HEK293 (cell line): Measurements from ENCODE around the gene YPEL1.

ENCODE experiments used
- GFI1B ChIP-seq: fragments of 450-650 bp; formaldehyde crosslinking; IDR thresholded peaks from 2 replicates; pipeline ENCODE4 v1.5.1; 2016; ENCODE audit warnings: missing biosample characterization, missing genetic modification characterization
- IKZF3 ChIP-seq: fragments of 450-650 bp; IDR thresholded peaks from 2 replicates; pipeline ENCODE4 v1.5.0; 2018; ENCODE audit warnings: missing biosample characterization, mild to moderate bottlenecking, missing genetic modification characterization, moderate library complexity
- PBX3 ChIP-seq: sonication (generic); formaldehyde crosslinking; IDR thresholded peaks from 2 replicates; pipeline ENCODE4 v1.8.1; 2022; ENCODE audit warnings: mild to moderate bottlenecking, moderate library complexity, missing genetic modification reagents
- PRDM1 ChIP-seq: fragments of 450-650 bp; formaldehyde crosslinking; IDR thresholded peaks from 2 replicates; pipeline ENCODE4; 2016; ENCODE audit warnings: missing biosample characterization, missing genetic modification characterization
- ZBTB1 ChIP-seq: fragments of 450-650 bp; formaldehyde crosslinking; IDR thresholded peaks from 2 replicates; pipeline ENCODE4 v1.5.1; 2016; ENCODE audit warnings: missing biosample characterization, missing genetic modification characterization
- ZBTB8A ChIP-seq: fragments of 450-650 bp; formaldehyde crosslinking; IDR thresholded peaks from 2 replicates; pipeline ENCODE4 v1.5.1; 2016; ENCODE audit warnings: missing biosample characterization, missing genetic modification characterization
- ZFP37 ChIP-seq: fragments of 450-650 bp; formaldehyde crosslinking; IDR thresholded peaks from 2 replicates; pipeline ENCODE4 v1.5.1; 2016; ENCODE audit warnings: missing biosample characterization, missing genetic modification characterization
- ZFP69B ChIP-seq: fragments of 450-650 bp; formaldehyde crosslinking; IDR thresholded peaks from 2 replicates; pipeline ENCODE4 v1.5.1; 2016; ENCODE audit warnings: missing biosample characterization, missing genetic modification characterization
- ZNF274 ChIP-seq, 2 experiments: fragments of 200-500 bp in 1 of 2; fragments of 450-650 bp in 1 of 2; sonication (Bioruptor generic) in 1 of 2; formaldehyde crosslinking in 1 of 2; IDR thresholded peaks; 2 replicates each; pipeline versions ENCODE4 v1.5.1 to v1.6.1; 2014 to 2016; ENCODE audit warnings: borderline replicate concordance in 1 of 2, inconsistent platforms in 1 of 2, low read length in 1 of 2, missing biosample characterization in 1 of 2, missing genetic modification characterization in 1 of 2
- ZNF302 ChIP-seq: fragments of 450-650 bp; formaldehyde crosslinking; IDR thresholded peaks from 2 replicates; pipeline ENCODE4 v1.5.1; 2016; ENCODE audit warnings: missing biosample characterization, missing genetic modification characterization, low read depth
- ZNF341 ChIP-seq: fragments of 450-650 bp; formaldehyde crosslinking; IDR thresholded peaks from 2 replicates; pipeline ENCODE4; 2016; ENCODE audit warnings: low read depth, missing biosample characterization, missing genetic modification characterization
- ZNF350 ChIP-seq: fragments of 450-650 bp; formaldehyde crosslinking; IDR thresholded peaks from 2 replicates; pipeline ENCODE4 v1.5.0; 2017; ENCODE audit warnings: missing biosample characterization, mild to moderate bottlenecking, missing genetic modification characterization
- ZNF426 ChIP-seq: fragments of 450-650 bp; formaldehyde crosslinking; IDR thresholded peaks from 2 replicates; pipeline ENCODE4 v1.5.1; 2017; ENCODE audit warnings: missing biosample characterization, missing genetic modification characterization, mild to moderate bottlenecking, inconsistent platforms, moderate library complexity
- ZNF433 ChIP-seq: fragments of 450-650 bp; formaldehyde crosslinking; IDR thresholded peaks from 2 replicates; pipeline ENCODE4 v1.5.1; 2016; ENCODE audit warnings: missing biosample characterization, missing genetic modification characterization, low read depth
- ZNF501 ChIP-seq: fragments of 450-650 bp; formaldehyde crosslinking; IDR thresholded peaks from 2 replicates; pipeline ENCODE4 v1.5.1; 2016; ENCODE audit warnings: missing biosample characterization, missing genetic modification characterization
- ZNF521 ChIP-seq: fragments of 450-650 bp; formaldehyde crosslinking; IDR thresholded peaks from 2 replicates; pipeline ENCODE4 v1.5.1; 2017; ENCODE audit warnings: missing biosample characterization, mild to moderate bottlenecking, missing genetic modification characterization
- ZNF530 ChIP-seq: fragments of 450-650 bp; formaldehyde crosslinking; IDR thresholded peaks from 2 replicates; pipeline ENCODE4 v1.5.1; 2016; ENCODE audit warnings: low read depth, missing biosample characterization, missing genetic modification characterization
- ZNF561 ChIP-seq: fragments of 450-650 bp; IDR thresholded peaks from 2 replicates; pipeline ENCODE4 v1.5.1; 2018; ENCODE audit warnings: missing biosample characterization, missing genetic modification characterization, borderline replicate concordance
- ZNF585B ChIP-seq: fragments of 450-650 bp; formaldehyde crosslinking; IDR thresholded peaks from 2 replicates; pipeline ENCODE4 v1.5.1; 2016; ENCODE audit warnings: missing biosample characterization, missing genetic modification characterization
- ZNF626 ChIP-seq: fragments of 450-650 bp; sonication (Bioruptor Pico); formaldehyde crosslinking; IDR thresholded peaks from 2 replicates; pipeline ENCODE4 v1.5.1; 2018; ENCODE audit warnings: missing biosample characterization, missing genetic modification characterization, inconsistent platforms
- ZNF629 ChIP-seq: fragments of 450-650 bp; formaldehyde crosslinking; IDR thresholded peaks from 2 replicates; pipeline ENCODE4 v1.5.1; 2017; ENCODE audit warnings: missing biosample characterization, missing genetic modification characterization
- ZNF639 ChIP-seq: fragments of 450-650 bp; formaldehyde crosslinking; IDR thresholded peaks from 2 replicates; pipeline ENCODE4 v1.5.1; 2016; ENCODE audit warnings: missing biosample characterization, missing genetic modification characterization
- ZNF677 ChIP-seq: fragments of 450-650 bp; IDR thresholded peaks from 2 replicates; pipeline ENCODE4 v1.5.0; 2018; ENCODE audit warnings: missing biosample characterization, mild to moderate bottlenecking, missing genetic modification characterization, moderate library complexity
- ZNF791 ChIP-seq: fragments of 450-650 bp; formaldehyde crosslinking; IDR thresholded peaks from 2 replicates; pipeline ENCODE4 v1.5.1; 2016; ENCODE audit warnings: missing biosample characterization, missing genetic modification characterization
- ZNF830 ChIP-seq: fragments of 450-650 bp; IDR thresholded peaks from 2 replicates; pipeline ENCODE4 v1.5.0; 2018; ENCODE audit warnings: missing biosample characterization, missing genetic modification characterization, low read depth, mild to moderate bottlenecking, moderate library complexity
- TF ChIP-seq, protein P1 (sequence below): fragments of 450-650 bp; formaldehyde crosslinking; optimal IDR thresholded peaks from 2 replicates; pipeline ENCODE3; 2016; ENCODE audit warnings: missing biosample characterization, mild to moderate bottlenecking, missing genetic modification characterization
- TF ChIP-seq, protein P2 (sequence below): fragments of 450-650 bp; formaldehyde crosslinking; IDR thresholded peaks from 2 replicates; pipeline ENCODE4 v1.5.1; 2016; ENCODE audit warnings: missing biosample characterization, missing genetic modification characterization
- TF ChIP-seq, protein P3 (sequence below): fragments of 450-650 bp; formaldehyde crosslinking; IDR thresholded peaks from 2 replicates; pipeline ENCODE4 v1.5.1; 2016; ENCODE audit warnings: missing biosample characterization, missing genetic modification characterization
- TF ChIP-seq, protein P4 (sequence below): fragments of 450-650 bp; formaldehyde crosslinking; IDR thresholded peaks from 2 replicates; pipeline ENCODE4 v1.5.1; 2016; ENCODE audit warnings: missing biosample characterization, missing genetic modification characterization

The YPEL1 gene

DNA sequence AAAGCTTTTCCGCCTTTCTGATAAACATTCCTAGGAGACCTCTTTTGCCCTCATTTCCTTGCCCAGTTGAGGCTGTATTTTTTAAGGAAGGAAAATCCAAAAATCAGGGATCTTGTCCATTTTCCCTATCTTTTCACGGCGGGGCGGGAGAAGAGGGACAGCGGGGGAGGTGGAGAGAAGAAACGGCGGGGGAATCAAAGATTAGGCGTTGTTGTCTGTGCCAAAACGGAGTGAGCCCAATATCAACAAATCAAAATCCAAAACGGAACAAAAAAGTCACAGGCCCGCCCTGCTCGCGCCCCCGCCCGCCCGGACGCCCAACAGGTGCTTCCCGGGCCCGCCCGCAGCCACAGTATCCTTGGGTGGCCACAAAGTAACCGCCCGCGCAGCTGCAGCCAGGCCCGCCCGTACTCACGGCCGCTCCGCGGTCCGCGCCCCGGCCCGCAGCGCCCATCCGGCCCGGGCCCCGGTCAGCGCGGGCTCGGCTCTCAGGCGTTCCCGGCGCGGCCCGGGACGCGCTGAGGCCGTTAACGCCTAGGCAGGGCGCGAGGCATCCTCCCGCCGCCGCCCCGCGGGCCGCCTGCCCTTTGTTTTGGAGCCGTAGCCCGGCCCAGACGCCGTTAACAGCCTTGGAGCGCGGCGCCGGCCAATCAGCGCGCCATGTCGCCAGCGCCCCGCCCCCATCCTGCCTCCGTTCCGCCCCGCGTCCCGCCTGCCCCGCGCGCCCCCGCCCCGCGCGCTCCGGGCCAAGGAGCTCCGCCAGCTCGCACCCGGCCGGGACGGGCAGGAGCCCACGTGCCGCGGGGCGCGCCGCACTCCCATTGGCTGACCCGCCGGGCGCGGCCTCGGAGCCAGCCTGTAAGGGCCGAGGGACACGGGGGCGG, at the start of gene YPEL1 (continued):
- TF ChIP-seq ZNF791 (tag by site-specific recombination) = no peak
- no peak for TF ChIP-seq ZBTB1 (tag by site-specific recombination)
- TF ChIP-seq ZNF639 (tag by site-specific recombination) = no peak
- TF ChIP-seq, protein P1, sequence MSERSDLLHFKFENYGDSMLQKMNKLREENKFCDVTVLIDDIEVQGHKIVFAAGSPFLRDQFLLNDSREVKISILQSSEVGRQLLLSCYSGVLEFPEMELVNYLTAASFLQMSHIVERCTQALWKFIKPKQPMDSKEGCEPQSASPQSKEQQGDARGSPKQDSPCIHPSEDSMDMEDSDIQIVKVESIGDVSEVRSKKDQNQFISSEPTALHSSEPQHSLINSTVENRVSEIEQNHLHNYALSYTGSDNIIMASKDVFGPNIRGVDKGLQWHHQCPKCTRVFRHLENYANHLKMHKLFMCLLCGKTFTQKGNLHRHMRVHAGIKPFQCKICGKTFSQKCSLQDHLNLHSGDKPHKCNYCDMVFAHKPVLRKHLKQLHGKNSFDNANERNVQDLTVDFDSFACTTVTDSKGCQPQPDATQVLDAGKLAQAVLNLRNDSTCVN (tag by site-specific recombination) = peak; percentile 64
- TF ChIP-seq ZNF677 = no peak
- TF ChIP-seq ZNF830 (tag by site-specific recombination) = no peak
- TF ChIP-seq ZNF426 = no peak
- no peak for TF ChIP-seq ZNF626
- no peak for TF ChIP-seq ZNF274 (IDR thresholded peaks at IDR 0.05; ENCODE audit: low read length)
- no peak for TF ChIP-seq ZNF274 (tag by site-specific recombination; IDR thresholded peaks at IDR 0.05; ENCODE audit: borderline replicate concordance)
- TF ChIP-seq ZBTB8A (tag by site-specific recombination) = peak; percentile 82
- no peak; the same call in 1 of the 2 replicates for TF ChIP-seq PBX3 (CRISPR knock-in tag)
- TF ChIP-seq ZNF521 = no peak
- no peak for TF ChIP-seq ZFP69B (tag by site-specific recombination)
- TF ChIP-seq, protein P2, sequence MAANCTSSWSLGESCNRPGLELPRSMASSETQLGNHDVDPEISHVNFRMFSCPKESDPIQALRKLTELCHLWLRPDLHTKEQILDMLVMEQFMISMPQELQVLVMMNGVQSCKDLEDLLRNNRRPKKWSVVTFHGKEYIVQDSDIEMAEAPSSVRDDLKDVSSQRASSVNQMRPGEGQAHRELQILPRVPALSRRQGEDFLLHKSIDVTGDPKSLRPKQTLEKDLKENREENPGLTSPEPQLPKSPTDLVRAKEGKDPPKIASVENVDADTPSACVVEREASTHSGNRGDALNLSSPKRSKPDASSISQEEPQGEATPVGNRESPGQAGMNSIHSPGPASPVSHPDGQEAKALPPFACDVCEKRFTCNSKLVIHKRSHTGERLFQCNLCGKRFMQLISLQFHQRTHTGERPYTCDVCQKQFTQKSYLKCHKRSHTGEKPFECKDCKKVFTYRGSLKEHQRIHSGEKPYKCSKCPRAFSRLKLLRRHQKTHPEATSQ (tag by site-specific recombination) = no peak
- TF ChIP-seq PRDM1 (tag by site-specific recombination) = no peak
- peak; percentile 59; the same call in 1 of the 2 replicates for TF ChIP-seq ZNF561 (tag by site-specific recombination)
- TF ChIP-seq, protein P3, sequence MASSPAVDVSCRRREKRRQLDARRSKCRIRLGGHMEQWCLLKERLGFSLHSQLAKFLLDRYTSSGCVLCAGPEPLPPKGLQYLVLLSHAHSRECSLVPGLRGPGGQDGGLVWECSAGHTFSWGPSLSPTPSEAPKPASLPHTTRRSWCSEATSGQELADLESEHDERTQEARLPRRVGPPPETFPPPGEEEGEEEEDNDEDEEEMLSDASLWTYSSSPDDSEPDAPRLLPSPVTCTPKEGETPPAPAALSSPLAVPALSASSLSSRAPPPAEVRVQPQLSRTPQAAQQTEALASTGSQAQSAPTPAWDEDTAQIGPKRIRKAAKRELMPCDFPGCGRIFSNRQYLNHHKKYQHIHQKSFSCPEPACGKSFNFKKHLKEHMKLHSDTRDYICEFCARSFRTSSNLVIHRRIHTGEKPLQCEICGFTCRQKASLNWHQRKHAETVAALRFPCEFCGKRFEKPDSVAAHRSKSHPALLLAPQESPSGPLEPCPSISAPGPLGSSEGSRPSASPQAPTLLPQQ (tag by site-specific recombination) = no peak
- no peak for TF ChIP-seq GFI1B (tag by site-specific recombination)
- TF ChIP-seq ZNF629 (tag by site-specific recombination) = no peak
- TF ChIP-seq ZNF530 (tag by site-specific recombination) = no peak
- TF ChIP-seq ZFP37 (tag by site-specific recombination) = no peak
- no peak for TF ChIP-seq ZNF350 (tag by site-specific recombination)
- TF ChIP-seq, protein P4, sequence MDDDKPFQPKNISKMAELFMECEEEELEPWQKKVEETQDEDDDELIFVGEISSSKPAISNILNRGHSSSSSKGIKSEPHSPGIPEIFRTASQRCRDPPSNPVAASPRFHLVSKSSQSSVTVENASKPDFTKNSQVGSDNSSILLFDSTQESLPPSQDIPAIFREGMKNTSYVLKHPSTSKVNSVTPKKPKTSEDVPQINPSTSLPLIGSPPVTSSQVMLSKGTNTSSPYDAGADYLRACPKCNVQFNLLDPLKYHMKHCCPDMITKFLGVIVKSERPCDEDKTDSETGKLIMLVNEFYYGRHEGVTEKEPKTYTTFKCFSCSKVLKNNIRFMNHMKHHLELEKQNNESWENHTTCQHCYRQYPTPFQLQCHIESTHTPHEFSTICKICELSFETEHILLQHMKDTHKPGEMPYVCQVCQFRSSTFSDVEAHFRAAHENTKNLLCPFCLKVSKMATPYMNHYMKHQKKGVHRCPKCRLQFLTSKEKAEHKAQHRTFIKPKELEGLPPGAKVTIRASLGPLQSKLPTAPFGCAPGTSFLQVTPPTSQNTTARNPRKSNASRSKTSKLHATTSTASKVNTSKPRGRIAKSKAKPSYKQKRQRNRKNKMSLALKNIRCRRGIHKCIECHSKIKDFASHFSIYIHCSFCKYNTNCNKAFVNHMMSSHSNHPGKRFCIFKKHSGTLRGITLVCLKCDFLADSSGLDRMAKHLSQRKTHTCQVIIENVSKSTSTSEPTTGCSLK (tag by site-specific recombination) = no peak
- no peak for TF ChIP-seq ZNF585B (tag by site-specific recombination)
- no peak for TF ChIP-seq ZNF433 (tag by site-specific recombination)
- no peak for TF ChIP-seq ZNF302 (tag by site-specific recombination)
- TF ChIP-seq ZNF501 (tag by site-specific recombination) = no peak
- peak; percentile 60 for TF ChIP-seq ZNF341 (tag by site-specific recombination)
- no peak for TF ChIP-seq IKZF3
